NCI-H1694 (cell line): ENCODE results near the gene UFC1.
"Not testable (repeated sequence)": the region's sequence is repeated elsewhere in the genome, so short reads cannot be mapped to it uniquely, and the experiment has no call there.

Experiments used
- DNase-seq: peaks from one replicate; lab custom pipeline; 2025; lab: John Stamatoyannopoulos, UW

Gene UFC1

DNA sequence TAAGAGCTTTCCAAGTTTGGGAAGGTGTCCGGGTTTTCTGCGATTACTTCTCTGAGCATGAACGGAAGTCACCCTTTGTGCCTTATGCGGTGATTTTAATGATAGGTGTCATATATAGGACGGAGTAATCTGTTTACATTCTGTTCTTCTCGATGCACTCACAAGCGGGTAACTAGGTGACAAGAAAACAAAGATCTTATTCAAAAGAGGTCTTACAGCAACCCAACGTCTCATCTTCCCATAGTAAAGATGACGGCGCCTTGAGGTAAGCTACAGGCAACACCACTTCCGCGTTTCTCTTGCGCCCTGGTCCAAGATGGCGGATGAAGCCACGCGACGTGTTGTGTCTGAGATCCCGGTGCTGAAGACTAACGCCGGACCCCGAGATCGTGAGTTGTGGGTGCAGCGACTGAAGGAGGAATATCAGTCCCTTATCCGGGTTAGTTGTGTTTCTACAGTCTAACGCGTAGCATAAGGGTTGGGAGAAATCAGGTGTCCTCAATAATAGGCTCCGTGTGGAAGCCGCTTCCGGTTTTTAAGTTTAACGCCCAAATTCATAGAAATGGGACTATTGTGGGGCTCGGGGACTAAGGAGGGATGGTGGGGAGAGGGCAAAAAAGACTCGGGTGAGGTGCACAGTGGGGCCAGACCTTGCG is at the start of gene UFC1:
Gene UFC1 (plus strand): TSS at position 297 of the 656 bp plus-strand sequence. CDS start 20 bp downstream, at position 317.
- peak; percentile 91 for DNase-seq

DNA sequence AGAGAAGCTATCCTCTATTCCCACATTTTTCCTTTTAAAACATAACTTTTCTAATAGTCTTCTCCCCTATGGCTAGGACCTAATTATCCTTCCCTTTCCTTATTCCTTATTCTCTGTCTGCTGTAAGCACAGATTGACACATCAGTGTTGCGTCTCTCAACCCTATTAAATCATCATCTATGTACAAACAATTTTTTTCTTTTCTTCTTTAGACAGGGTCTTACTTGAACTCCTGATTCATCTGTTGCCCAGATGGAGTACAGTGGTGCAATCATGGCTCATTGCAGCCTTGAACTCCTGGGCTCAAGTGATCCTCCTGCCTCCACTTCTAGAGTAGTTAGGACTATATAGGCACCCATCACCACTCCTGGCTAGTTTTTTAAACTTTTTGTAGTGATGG is 47.3 kb upstream of the UFC1 start:
- DNase-seq, result no peak

DNA sequence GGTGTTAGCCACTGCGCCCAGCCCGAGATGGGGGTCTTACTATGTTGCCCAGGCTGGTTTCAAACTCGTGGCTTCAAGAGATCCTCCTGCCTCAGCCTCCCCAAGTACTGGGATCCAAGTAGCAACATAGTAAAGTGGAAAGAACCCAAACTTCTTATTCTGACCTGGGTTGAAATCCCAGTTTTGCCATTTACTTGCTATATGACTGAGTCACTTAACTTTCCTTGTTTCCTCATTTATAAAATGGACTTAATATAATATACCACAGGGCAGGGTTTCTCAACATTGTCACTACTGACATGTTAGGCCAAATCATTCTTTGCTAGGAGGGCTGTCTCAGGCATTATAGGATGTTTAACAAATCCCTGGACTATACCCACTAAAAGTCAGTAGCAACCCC is 42.7 kb upstream of the UFC1 start:
- no peak for DNase-seq

DNA sequence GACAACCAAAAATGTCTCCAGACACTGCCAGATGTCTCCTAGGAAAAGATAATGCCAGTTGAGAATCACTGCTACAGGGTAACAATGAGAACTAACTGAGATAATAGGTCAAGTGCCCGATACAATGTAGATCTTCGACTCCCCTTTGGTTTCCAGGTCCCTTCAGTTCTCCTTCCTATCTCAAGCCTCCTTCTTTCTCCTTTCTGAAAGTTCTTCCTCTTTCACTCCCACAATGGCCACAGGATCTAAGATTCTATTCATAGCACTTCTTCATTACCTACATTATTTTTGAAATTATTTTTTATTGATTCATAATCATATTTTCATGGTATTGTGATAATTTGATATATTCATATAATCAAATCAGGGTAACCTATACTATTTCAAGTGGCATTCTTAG is 42.3 kb upstream of the UFC1 start:
- DNase-seq, result no peak

DNA sequence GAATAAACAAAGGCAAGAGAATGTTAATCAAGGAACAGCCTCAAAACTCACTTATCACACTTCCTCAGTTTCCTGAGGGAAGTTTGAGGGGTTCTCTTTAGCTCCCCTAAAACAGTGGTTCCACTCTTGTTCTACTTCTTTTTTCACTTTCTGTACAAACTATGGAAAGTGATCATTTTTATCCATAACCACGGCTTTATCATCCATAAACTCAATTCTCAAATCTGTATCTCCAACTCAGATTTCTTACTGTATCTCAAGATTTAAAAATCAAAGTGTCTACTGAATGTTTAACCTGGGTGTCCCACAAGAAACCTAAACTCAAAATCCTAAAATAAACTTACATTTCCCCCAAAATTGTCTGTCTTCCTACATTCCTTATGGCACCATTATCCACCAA is 39.9 kb upstream of the UFC1 start:
- no peak for DNase-seq

DNA sequence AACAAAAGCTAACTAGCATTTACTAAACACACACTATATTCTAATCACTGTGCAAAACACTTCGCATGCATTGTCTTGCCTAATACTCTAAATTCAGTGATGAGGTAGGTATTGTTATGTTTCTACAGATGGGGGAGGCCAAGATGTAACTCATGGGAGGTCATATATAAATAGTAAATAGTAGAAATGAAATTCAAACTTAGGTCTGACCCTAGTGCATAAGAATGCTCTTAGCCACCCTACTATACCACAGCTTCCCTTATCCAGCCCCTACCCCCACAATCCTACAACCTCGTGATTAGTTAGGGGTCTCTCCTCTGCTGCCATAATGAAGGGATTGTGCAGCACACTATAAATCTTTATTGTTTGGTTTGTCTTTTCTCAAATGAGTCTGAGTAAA is 39.2 kb upstream of the UFC1 start:
- DNase-seq, result no peak

DNA sequence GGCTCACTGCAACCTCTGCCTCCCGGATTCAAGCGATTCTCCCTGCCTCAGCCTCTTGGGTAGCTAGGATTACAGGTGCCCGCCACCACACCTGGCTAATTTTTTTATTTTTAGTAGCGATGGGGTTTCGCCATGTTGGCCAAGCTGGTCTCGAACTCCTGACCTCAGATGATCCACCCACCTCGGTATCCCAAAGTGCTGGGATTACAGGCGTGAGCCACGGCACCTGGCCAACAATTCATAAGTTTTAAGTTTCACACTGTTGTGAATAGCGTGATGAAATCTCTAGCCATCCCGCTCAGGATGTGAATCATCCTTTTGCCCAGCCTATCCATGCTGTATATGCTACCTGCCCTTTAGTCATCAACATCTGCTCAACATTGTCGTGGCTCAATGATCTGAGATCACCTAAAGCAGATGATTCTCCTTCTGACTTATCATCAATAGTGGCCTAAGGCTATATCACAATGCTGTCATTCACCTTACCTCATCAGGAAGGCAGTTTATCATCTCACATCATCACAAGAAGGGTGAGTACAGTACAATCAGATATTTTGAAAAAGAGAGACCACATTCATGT is 38.6 kb upstream of the UFC1 start:
- no peak for DNase-seq

DNA sequence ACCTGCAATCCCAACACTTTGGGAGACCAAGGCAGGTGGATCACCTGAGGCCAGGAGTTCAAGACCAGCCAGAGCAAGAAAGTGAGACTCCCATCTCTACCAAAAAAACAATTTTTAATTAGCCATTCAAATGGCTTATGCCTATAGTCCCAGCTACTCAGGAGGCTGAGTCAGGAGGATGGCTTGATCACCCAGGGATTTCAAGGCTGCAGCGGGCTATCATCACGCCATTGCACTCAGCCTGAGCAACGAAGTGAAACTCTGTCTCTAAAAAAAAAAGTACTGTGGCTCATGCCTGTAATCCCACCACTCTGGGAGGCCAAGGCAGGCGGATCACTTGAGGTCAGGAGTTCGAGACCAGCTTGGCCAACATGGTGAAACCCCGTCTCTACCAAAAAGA is 37.8 kb upstream of the UFC1 start:
- DNase-seq, result not testable (repeated sequence)

DNA sequence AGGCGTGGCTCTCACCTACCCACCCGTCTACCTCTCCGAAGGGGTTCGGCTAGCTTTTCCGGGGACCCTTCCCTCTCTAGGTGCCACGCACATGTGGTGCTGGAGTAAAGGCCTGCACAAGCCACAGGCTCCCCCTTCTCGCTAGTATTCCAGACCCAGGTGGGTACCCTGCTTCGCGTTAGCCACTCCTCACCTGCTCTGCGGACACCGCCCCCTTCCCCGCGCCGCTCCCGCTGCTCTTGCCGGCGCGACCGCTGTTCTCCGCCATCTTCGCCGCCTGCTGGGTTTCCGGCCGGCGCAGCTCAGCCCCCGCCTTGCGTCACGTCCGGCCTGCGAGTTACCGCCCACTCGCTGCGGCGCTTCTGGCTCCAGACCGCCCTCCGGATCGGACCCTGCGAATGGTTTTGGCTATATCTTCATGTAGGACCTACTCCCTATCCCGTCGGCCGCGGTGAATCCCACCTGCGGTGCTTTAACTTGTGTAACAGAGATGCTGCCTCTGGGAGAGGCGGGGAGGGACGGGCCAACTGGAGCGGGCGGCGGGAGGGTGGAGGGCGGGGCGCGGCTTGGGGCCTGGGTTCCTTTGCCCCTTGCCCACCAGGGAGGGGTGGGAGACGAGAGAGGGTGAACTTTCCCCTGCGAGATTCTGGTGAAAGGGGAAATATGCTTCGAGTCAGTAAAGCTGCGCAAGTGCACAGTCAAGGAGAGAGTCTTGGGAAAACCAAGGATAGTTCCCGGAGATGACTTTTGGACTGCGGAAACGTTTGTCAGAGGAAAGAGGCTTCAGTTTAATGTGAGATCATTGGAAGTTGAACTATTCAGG is 35.8 kb upstream of the UFC1 start, which contains the start of the genes NIT1 and PFDN2:
Gene NIT1 (plus strand): TSS at position 347 of the 823 bp plus-strand sequence. CDS start 72 bp downstream, at position 419.
Gene PFDN2 (minus strand): TSS at position 279 of the 823 bp plus-strand sequence. CDS start 11 bp downstream, at position 268.
- peak; percentile 66 for DNase-seq

DNA sequence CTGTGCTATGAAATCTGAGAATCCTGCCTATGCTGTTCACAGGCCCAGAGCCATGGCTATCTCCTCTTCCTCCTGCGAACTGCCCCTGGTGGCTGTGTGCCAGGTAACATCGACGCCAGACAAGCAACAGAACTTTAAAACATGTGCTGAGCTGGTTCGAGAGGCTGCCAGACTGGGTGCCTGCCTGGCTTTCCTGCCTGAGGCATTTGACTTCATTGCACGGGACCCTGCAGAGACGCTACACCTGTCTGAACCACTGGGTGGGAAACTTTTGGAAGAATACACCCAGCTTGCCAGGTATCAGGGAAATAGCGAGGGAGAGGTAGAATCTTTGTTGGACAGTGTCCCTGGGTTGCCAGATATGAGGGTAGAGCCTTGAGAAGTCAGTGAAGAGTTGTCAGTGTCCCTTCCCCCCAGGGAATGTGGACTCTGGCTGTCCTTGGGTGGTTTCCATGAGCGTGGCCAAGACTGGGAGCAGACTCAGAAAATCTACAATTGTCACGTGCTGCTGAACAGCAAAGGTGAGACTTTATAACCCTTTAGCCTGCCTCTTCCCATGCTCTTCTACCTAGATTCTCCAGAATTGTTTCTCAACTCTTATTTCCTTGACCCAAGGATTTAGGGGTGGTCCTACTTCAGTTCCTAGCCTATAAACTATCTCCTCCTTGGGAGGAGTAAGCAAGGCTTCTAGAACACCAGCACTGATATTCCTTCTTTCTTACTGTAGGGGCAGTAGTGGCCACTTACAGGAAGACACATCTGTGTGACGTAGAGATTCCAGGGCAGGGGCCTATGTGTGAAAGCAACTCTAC is 34.5 kb upstream of the UFC1 start:
- no peak for DNase-seq

DNA sequence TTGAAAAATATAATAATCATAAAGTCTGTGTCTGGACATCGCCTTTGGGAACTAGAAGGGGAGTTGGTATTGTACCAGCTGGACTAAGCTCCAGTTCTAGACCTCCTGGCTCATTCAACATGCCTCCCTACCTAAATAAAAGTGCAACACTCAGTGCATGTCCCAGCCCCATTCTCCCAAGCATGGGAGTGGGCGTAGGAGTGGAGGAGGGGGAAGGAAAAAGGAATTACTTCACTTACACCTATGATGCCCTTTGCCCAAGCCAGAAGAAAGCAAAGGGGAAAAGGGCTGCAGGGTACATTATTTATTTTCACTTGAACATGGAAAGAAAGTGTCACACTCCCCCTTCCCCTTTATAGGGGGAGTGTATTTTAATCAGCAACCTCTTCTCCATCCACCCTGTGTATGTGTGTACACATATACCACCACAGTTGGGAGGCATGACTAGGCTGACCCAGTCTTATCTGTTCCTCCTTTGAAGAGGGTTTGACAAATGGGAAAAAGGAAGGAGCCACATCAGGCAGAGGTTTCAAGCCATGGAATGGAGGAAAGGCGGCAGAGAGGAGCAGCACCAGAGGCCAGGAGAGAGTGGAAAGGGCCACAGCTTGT is 32.6 kb upstream of the UFC1 start:
- no peak for DNase-seq

DNA sequence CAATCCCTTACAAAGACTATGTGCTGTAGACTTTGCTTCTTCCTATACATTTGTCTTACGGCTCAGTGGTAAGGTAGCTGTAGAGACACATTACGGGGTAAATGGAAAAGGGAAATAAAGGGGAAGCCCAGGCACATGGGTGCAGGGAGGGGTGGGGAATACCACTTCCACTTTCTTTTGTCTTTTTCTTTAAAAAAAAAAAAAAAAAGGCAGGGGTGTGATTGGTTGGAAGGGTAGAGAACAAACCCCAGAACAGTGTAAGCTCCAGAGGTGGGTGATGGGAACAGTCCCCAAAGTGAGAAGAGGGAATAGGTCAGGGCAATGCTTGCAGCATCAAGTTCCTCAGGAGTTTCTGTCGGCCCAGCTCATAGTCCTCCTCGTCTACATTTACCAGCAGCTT is 31.9 kb upstream of the UFC1 start:
- DNase-seq, result no peak

DNA sequence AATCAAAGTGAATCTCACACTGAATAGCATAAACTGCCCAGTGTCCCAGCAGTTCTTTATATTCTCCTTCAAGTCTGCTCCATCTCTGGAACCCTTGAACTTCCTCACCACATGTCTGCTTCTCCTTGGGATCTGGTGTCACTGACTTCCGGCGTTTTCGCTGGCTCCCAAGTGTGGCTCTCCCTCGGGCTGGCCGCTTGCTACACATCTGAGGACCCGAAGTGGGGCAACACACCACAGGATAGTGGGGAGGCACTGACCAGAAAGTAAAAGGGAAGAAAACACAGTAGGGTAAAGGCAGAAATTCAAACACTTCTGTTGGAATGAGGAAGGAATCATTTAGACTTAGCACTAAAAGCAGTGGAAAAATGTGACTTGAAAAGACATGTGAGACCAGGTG is 30.8 kb upstream of the UFC1 start:
- DNase-seq, result peak; percentile 13

DNA sequence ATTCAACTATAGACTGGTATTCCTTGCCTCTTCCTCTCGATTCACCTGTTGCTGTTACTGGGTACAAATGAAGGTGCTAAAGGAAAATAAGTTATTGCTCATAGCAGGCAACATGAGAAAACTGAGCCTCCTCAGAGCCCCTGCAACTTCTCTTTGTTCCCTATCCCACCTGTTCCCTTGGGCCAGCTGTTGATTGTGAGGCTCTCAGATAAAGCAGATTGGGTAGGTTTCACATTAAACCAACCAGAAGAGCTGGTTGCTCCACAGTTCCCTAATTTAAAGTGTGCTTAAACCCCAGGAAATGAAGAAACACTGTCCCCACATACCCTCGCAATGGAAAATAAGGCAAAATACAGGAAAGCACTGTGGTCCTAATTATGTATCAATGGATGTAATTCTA is 26.1 kb upstream of the UFC1 start:
- peak; percentile 47 for DNase-seq

DNA sequence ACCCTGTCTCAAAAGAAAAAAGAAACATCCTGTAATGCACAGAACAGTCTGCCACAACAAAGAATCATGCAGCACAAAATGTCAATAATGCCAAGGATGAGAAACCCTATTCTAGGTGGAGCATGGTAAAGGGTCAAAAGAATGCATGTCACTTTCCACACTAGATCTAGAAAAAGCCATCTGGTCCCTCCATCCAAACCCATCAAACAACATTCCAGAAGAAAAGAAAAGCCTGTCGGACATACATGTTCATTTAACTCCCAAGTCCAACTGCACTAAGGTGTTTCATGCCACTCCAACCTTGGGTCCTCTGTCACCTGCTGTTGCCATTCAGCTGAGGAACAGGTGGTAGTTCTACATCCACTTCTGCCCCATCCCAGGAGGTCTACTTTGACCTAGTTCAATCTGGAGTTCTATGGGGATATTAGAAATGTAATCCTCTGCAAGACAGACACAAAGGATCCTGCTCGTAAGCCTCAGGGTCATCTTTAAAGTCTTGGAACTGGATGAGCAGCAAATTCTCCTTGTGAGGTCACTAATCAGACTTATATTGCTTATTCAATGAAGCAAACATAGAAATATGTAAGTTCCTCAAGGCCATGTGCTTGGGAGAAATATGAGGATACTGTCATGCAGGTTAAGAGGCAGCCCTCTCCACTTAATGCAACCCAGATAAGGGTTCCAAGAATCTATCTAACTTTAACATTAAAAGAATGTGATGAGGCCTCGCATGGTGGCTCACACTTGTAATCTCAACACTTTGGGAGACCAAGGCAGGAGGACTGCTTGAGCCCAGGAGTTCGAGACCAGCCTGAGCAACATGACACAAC is 25.0 kb upstream of the UFC1 start:
- DNase-seq, result peak; percentile 44

DNA sequence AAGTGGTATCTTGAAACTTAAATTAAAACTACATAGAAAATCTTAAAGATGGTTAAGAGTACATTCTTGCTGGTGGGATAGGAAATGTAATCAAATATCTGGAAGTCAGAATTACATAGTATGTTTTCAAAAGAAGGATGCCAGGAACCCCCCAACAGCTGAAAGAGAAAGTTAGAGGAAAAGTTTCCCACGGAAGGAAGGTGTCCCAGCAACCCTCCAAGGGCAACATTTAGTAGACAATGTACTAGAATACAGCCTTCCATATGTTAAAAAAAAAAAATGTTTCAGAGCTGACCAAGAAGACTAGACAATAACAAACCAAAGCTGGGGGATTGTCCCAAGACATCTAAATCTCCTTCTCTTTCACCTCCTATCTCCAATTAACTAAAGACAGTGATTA is 23.5 kb upstream of the UFC1 start:
- DNase-seq, result no peak

DNA sequence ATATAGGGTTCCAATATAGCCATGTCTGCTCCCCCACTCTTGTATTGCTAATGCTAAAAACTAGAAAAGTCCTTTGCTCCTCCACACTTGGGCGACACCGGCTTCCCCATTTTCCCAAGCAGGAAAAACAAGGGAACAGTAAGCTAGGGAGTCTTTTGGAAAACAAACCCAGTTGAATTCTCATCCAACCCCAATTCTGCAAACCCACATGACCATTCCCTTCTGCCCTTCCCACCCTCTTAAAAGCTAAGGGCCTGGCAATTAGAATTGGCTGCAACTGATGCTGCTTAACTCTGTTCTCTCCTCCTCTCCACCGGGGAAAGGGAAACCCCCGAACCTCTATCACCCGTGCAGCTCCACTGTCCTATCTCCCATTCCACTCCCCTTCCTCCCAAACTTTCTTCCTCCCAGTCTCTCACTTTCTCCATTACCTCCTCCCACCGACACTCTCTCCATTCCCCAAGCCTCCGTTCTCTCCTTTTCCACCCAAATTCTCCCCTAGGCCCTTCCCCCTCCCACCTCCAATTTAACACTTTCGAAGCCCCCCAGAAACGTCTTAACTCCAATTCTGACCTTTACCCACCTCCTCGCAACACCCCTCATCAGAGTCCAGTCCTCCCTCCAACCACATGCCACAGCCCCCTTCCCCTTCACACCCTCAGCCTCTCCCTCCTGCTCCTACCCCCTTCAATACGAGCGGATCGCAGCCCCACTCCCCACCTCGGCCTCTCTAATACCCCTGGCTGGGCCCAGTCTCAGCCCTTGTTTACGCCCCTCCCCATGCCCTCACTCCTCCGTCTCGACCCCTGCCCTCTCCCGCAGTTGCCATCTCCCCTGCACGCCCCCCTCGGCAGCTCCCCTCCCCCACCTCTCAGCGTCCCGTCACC is 22.0 kb upstream of the UFC1 start:
- DNase-seq, result peak; percentile 80

DNA sequence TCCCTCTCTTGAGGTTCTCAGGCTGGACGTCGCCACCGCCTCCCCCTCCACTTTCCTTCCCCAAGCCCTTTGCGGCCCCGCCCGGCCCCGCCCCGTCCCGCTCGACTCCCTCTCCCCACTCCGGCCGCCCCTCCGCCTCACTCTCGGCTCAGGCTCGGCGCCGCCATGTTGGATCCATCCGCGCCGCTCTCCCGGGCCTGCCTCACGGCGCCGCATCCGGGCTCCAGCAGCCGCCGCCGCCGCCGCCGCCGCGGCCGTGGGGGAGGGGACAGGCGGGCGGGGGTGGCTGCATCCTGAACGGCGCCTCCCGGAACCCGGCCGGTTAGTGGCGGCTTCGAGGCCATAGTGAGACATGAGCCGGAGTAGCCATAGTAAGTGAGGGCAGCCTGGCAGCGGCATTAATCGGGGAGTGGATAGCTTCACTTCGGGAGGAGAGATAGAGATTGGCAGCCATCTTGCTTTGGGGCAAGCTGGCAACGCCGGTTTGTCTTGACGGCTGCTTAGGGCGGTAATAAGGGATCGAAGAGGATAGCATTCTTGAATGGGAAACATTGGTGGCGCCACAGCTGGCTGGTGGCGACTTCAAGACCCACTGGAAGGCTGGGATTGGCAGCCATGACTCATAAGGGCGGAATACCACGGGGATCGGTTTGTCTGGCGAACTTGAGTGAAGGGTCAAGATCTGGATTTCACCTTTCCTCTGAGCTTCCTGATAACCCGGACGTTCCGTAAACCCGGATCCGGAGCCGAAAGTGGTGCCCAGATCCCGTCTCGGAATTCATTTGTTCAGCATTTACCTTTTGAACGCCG is 21.2 kb upstream of the UFC1 start, which contains the start of gene DEDD:
Gene DEDD (minus strand): TSS at position 258 of the 810 bp plus-strand sequence. CDS start 8,205 bp downstream, outside the sequence.
- peak; percentile 98 for DNase-seq
